DOHH2 (cell line): ENCODE results near the gene AUTS2.

ENCODE experiments used
- EZH2phosphoT487 ChIP-seq: fragments of 200-600 bp; sonication (generic); IDR thresholded peaks from 2 replicates; pipeline ENCODE4 v1.6.1; 2017; ENCODE audit warnings: borderline replicate concordance, mild to moderate bottlenecking, antibody characterized with exemption, low read length, moderate library complexity, mixed read lengths
- TF ChIP-seq, protein P1 (sequence below): fragments of 200-600 bp; sonication (generic); IDR thresholded peaks from one replicate; pipeline ENCODE4 v1.5.1; 2014; ENCODE audit warnings: antibody characterized with exemption, mild to moderate bottlenecking, low read depth, low read length; ENCODE audit not compliant: poor library complexity, severe bottlenecking

DNA sequence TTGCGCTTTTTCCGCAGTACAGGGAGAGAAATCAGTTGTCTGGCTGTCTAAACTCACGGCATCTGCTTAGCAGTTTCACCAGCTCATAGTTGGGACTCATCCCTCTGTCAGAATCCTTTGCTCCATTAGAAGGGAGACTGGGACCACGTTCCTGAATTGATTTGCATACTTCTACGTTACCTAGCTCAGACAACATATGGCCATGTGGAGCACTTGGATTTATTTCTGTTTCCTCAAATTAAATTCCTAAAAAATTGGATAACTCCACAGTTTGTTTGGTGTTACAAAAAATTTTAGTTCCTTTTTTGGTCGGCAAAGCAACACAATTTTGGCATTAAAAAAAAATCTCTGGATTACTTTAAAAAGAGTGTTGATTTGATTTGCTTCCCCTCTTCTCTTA lies 614.0 kb downstream of the AUTS2 start:
- no peak for TF ChIP-seq EZH2phosphoT487
- TF ChIP-seq, protein P1, sequence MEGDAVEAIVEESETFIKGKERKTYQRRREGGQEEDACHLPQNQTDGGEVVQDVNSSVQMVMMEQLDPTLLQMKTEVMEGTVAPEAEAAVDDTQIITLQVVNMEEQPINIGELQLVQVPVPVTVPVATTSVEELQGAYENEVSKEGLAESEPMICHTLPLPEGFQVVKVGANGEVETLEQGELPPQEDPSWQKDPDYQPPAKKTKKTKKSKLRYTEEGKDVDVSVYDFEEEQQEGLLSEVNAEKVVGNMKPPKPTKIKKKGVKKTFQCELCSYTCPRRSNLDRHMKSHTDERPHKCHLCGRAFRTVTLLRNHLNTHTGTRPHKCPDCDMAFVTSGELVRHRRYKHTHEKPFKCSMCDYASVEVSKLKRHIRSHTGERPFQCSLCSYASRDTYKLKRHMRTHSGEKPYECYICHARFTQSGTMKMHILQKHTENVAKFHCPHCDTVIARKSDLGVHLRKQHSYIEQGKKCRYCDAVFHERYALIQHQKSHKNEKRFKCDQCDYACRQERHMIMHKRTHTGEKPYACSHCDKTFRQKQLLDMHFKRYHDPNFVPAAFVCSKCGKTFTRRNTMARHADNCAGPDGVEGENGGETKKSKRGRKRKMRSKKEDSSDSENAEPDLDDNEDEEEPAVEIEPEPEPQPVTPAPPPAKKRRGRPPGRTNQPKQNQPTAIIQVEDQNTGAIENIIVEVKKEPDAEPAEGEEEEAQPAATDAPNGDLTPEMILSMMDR: no peak
